Activated naive CD4-positive, alpha-beta T cell treated with anti-CD3 and anti-CD28 coated beads for 36 hours (primary cell): ENCODE data around the gene SV2C. TPM values are rescaled to one million over a fixed set of nuclear protein-coding genes. Genes with fewer than 3 reads are reported as not detected.
A peak's percentile ranks its signal among the peaks of the same experiment; 100 is the strongest.

ENCODE experiments used
- CTCF ChIA-PET: fragments of 350-600 bp; sonication (Branson Sonifier 250); formaldehyde crosslinking; loops from one replicate; lab custom pipeline; 2021; ENCODE audit warnings: antibody characterized with exemption; lab: Charles Lee
- DNase-seq: peaks from one replicate; pipeline ENCODE4 v3.0.0-alpha.2; 2020
- H3K27ac Mint-ChIP-seq: one replicate; pipeline ENCODE4 v1.8.0; 2021; ENCODE audit warnings: mild to moderate bottlenecking, mixed read lengths
- H3K27me3 Mint-ChIP-seq: one replicate; pipeline ENCODE4 v1.8.0; 2021; ENCODE audit warnings: low read depth, mixed read lengths
- H3K36me3 Mint-ChIP-seq: one replicate; pipeline ENCODE4 v1.8.0; 2021; ENCODE audit warnings: low read depth, mixed read lengths
- H3K4me1 Mint-ChIP-seq: one replicate; pipeline ENCODE4 v1.8.0; 2021; ENCODE audit warnings: low read depth, mixed read lengths
- H3K4me3 Mint-ChIP-seq: one replicate; pipeline ENCODE4 v1.8.0; 2021; ENCODE audit warnings: mild to moderate bottlenecking, moderate library complexity, mixed read lengths
- H3K9me3 Mint-ChIP-seq: one replicate; pipeline ENCODE4 v1.8.0; 2021; ENCODE audit warnings: mixed read lengths
- intact Hi-C: fragments of 100-400 bp; cut with micrococcal nuclease; formaldehyde crosslinking; loops from one replicate; pipeline ENCODE4 v1.15.1; 2023
- total RNA-seq, 2 experiments: library from RNA; stranded (reverse); gene quantifications; one replicate each; pipeline ENCODE4 v1.2.3, GENCODE V29; 2021

Gene SV2C
- total RNA-seq, 2 experiments from 2014 or later: not detected

GRCh38 chr5:76174101-76174500 lies 90.9 kb downstream of the SV2C start:
- intact Hi-C loops: loop anchor here (2.0 to 10.0 kb wide), 2 partner anchors 83 to 939 kb away; partner anchors contain the start of gene ANKRD31
- Mint-ChIP-seq H3K27me3 (no peaks in the 10 kb centered on the region), H3K4me1 (peaks cover 14% of the 10 kb centered on the region), H3K27ac (no peak overlapping the region), H3K9me3 (no peaks in the 10 kb centered on the region), H3K36me3 (no peaks in the 10 kb centered on the region), H3K4me3 (no peak overlapping the region)
- no peak for DNase-seq
- CTCF ChIA-PET: interaction anchor here (0.6 to 3.8 kb wide), 12 partner anchors 10 to 439 kb away, joined by 3 to 24 read pairs (median 5); no protein-coding TSS in a partner anchor

DNA sequence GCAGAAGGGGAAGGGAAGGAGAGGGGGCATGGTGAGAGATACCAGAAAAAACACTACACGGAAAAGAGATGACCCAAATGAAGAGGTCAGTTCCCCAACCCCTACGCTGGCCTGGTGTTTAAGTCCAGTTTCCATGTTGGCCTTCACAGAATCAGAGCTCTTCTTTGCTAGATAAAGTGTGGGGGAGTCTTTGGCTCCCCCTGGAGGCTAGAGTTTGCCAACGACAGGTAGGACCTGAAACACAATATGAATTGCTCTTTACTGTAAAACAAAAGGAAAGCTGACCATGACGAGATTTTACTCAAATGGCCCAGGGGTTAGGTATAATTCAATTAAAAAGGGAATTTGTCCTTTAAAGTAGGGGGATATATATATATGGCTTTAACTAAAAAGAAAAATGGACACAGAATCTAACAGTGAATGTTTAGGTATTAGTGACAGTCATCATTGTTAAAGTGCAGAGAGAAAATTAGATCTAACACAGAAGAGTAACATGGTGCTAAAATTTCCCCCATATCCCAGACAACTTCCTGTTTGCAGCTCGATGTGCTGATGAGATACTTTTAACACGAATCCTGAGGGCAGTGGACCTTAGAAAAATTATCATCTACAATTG lies 92.0 kb downstream of the SV2C start:
- peak; percentile 67 for DNase-seq
- Mint-ChIP-seq H3K4me3 (no peak overlapping the region), H3K27ac (no peak overlapping the region), H3K36me3 (no peaks in the 10 kb centered on the region), H3K4me1 (peaks cover 14% of the 10 kb centered on the region), H3K9me3 (no peaks in the 10 kb centered on the region), H3K27me3 (no peaks in the 10 kb centered on the region)
- CTCF ChIA-PET: interaction anchor here (0.5 to 3.8 kb wide), 30 partner anchors 8 to 440 kb away, joined by 3 to 24 read pairs (median 4); no protein-coding TSS in a partner anchor
- intact Hi-C loops: loop anchor here (1.0 to 10.0 kb wide), 6 partner anchors 82 to 1408 kb away; partner anchors contain the start of genes ANKRD31, GFM2 and NSA2

DNA sequence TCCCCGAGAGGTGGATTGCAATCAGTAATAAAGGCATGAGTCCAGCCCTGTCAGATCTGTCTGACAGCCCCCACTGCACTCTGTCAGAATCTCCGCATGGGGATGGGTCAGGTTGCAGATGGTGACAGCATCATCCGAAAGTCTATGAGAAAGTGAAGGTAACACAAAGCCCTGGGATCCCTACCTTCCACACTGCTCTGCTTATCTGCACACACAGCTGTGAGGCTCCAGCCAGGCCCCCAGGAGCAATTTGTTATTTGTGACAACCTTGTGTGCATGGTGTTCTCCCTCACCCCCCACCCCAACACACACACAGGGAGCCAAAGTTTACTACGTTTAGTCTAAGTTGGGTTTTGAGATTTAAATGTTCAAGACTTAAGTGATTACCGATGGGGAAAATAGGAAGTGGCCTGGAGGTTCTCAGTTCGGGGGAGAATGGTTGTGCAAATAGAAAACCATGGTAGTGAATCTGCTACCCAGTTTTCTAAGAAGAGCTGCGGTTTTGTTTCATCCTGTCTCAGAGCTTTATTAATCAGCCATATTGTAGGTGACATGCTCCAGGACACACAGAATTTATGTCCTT lies 92.7 kb downstream of the SV2C start:
- Mint-ChIP-seq H3K36me3 (no peaks in the 10 kb centered on the region), H3K4me3 (no peak overlapping the region), H3K9me3 (no peaks in the 10 kb centered on the region), H3K27me3 (no peaks in the 10 kb centered on the region), H3K4me1 (peaks cover 14% of the 10 kb centered on the region), H3K27ac (no peak overlapping the region)
- CTCF ChIA-PET: interaction anchor here (0.6 to 3.8 kb wide), 24 partner anchors 8 to 441 kb away, joined by 3 to 24 read pairs (median 4); no protein-coding TSS in a partner anchor
- intact Hi-C loops: loop anchor here (1.0 to 10.0 kb wide), 6 partner anchors 81 to 1409 kb away; partner anchors contain the start of genes ANKRD31, GFM2 and NSA2
- DNase-seq: no peak

DNA sequence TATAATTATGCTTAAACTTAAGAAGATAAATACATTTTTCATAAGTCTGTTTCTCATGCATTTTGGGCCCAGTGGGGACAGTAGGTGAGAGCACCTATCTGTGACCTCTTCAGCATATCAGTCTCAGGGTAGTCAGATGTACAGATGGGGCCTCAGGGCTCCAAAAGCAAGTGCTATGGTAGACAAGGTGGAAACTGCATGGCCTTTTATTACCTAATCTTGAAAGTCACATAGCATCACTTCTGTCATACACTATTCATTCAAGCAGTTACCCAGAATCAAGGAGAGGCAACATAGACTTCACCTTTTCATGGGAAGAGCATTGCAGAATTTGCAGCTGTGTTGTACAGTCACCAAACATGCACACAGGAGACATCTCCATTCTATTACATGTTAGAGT lies 94.8 kb downstream of the SV2C start:
- Mint-ChIP-seq H3K36me3 (no peaks in the 10 kb centered on the region), H3K9me3 (no peaks in the 10 kb centered on the region), H3K4me3 (no peak overlapping the region), H3K27ac (no peak overlapping the region), H3K27me3 (no peaks in the 10 kb centered on the region), H3K4me1 (peaks cover 14% of the 10 kb centered on the region)
- no peak for DNase-seq
- CTCF ChIA-PET: no interaction called here
- intact Hi-C loops: loop anchor here (5.0 to 10.0 kb wide), 2 partner anchors 943 to 1411 kb away; partner anchors contain the start of genes ANKRD31, GFM2 and NSA2

DNA sequence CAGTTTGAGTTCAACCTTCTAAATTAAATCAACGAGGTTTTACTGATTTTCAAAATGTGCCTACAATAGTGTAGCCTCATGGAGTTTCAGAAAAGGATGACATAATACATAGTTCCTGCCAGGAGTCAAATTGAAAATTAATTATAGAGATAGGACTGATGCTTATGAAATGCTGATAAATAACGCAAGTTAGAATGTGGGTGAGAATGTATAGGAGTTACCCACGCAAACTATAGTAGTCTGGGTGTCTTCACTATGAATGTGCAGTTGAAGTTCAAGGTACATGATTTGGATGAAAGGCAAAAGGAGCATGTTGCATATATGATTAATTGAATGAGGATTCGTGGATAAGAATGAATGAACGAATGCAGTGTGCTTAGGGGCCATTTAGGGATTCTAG lies 95.7 kb downstream of the SV2C start:
- no peaks in the 10 kb centered on the region for H3K36me3 Mint-ChIP-seq
- CTCF ChIA-PET: interaction anchor here (1.5 kb wide), 1 partner anchor 12 kb away, joined by 3 read pairs; no protein-coding TSS in a partner anchor
- peaks cover 14% of the 10 kb centered on the region for H3K4me1 Mint-ChIP-seq
- H3K27ac Mint-ChIP-seq: no peak overlapping the region
- no peaks in the 10 kb centered on the region for H3K27me3 Mint-ChIP-seq
- H3K9me3 Mint-ChIP-seq: no peaks in the 10 kb centered on the region
- no peak for DNase-seq
- H3K4me3 Mint-ChIP-seq: no peak overlapping the region
- intact Hi-C loops: loop anchor here (5.0 to 10.0 kb wide), 2 partner anchors 944 to 1412 kb away; partner anchors contain the start of genes ANKRD31, GFM2 and NSA2

GRCh38 chr5:76180814-76181805 lies 97.9 kb downstream of the SV2C start:
- peaks cover 4% of the 10 kb centered on the region for H3K4me1 Mint-ChIP-seq
- H3K27ac Mint-ChIP-seq: no peak overlapping the region
- intact Hi-C loops: no loop called here

DNA sequence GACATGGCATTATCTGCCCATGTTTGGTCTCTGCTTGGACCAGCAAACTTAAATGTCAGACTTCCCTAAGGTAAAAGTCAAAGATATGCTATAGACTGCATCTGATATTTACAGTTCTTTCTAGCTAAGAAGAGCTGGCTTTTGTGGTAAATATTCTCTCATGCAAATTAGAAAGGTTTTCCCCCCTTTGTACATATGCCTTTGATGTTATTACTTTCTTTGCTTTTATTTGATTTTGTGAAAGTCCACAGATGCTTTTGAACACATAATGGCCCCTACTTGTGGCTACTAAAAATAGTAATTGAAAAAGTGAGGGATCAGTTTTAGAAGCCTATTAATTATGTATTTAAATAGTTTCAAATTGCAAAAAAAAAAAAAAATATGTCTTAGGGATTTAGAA lies 104.2 kb downstream of the SV2C start:
- CTCF ChIA-PET: interaction anchor here (1.1 kb wide), 1 partner anchor 12 kb away, joined by 3 read pairs; no protein-coding TSS in a partner anchor
- no peak overlapping the region for H3K4me3 Mint-ChIP-seq
- no peak for DNase-seq
- no peaks in the 10 kb centered on the region for H3K36me3 Mint-ChIP-seq
- H3K4me1 Mint-ChIP-seq: no peaks in the 10 kb centered on the region
- H3K9me3 Mint-ChIP-seq: no peaks in the 10 kb centered on the region
- intact Hi-C loops: no loop called here
- no peak overlapping the region for H3K27ac Mint-ChIP-seq
- no peaks in the 10 kb centered on the region for H3K27me3 Mint-ChIP-seq

More at GRCh38 chr5:76180814-76181805, 97.9 kb downstream of the SV2C start:
- peak; percentile 11 for DNase-seq
- CTCF ChIA-PET: interaction anchor here (1.1 kb wide), 1 partner anchor 127 kb away, joined by 3 read pairs; no protein-coding TSS in a partner anchor
- no peaks in the 10 kb centered on the region for H3K36me3 Mint-ChIP-seq
- H3K9me3 Mint-ChIP-seq: no peaks in the 10 kb centered on the region
- no peaks in the 10 kb centered on the region for H3K27me3 Mint-ChIP-seq
- H3K4me3 Mint-ChIP-seq: no peak overlapping the region

DNA sequence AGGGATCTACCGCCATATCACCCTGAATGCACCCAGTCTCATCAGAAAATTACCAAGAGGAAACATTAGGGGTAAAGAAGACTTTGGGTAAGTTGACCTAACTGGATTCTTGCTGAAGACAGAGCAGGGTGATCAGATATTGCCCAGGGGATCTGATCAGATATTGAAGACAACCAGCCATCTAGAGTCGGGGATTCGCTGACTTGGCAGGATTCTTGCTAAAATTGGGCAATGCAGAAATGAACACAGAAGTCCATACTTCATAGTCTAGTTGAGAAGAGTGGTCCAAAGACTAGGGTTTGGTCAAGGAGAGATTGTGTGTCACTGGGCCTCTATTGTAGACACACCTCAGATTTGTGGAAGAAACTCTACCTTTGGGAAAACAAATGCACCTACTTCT lies 107.2 kb downstream of the SV2C start:
- H3K4me1 Mint-ChIP-seq: no peaks in the 10 kb centered on the region
- no peak for DNase-seq
- intact Hi-C loops: no loop called here
- H3K27ac Mint-ChIP-seq: no peak overlapping the region
- CTCF ChIA-PET: no interaction called here
- H3K36me3 Mint-ChIP-seq: no peaks in the 10 kb centered on the region
- H3K4me3 Mint-ChIP-seq: no peak overlapping the region
- H3K27me3 Mint-ChIP-seq: no peaks in the 10 kb centered on the region
- no peaks in the 10 kb centered on the region for H3K9me3 Mint-ChIP-seq

DNA sequence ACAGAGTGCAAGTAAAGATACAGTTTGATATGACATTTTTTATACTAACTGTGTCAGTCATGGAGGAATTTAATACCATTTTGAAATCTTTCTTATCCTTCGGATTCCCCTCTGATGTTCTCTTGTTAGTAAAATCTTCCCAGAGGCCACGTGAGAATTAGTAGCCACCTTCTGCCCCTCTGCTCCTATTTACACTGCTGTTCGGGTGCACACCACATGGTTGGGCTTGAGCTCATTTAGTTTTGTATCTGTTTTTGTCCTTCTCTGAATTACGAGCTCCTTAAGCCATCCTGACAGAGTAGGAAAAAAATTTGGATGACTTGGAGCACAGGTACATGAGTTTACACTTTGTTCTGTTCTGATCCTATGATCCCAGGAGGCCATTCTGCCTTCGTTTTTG lies 109.7 kb downstream of the SV2C start:
- DNase-seq: no peak
- CTCF ChIA-PET: no interaction called here
- Mint-ChIP-seq H3K4me1 (no peaks in the 10 kb centered on the region), H3K27ac (no peak overlapping the region), H3K4me3 (no peak overlapping the region), H3K9me3 (no peaks in the 10 kb centered on the region), H3K27me3 (peaks cover 2% of the 10 kb centered on the region), H3K36me3 (no peaks in the 10 kb centered on the region)
- intact Hi-C loops: no loop called here

DNA sequence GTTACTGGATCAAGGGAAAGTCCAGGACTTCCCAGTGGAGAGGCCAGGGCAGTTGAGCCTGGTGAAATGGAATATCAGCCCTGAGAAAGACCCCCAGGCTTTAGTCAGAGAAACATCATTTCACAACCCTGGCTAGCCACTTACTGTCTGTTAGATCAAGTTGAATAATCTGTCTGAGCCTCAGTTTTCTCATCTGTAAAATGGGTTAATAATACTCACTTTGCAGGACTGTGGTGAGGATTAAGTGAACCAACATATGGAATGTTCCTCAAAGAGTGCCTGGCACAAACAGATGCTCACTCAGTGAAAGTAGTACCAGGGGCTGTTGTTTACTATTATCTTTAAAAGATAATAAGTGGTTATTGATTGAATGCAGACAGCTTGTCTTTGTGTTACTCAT lies 110.5 kb downstream of the SV2C start:
- intact Hi-C loops: no loop called here
- Mint-ChIP-seq H3K9me3 (no peaks in the 10 kb centered on the region), H3K27ac (no peak overlapping the region), H3K4me3 (no peak overlapping the region), H3K36me3 (no peaks in the 10 kb centered on the region), H3K27me3 (peaks cover 2% of the 10 kb centered on the region), H3K4me1 (no peaks in the 10 kb centered on the region)
- DNase-seq: no peak
- CTCF ChIA-PET: no interaction called here

DNA sequence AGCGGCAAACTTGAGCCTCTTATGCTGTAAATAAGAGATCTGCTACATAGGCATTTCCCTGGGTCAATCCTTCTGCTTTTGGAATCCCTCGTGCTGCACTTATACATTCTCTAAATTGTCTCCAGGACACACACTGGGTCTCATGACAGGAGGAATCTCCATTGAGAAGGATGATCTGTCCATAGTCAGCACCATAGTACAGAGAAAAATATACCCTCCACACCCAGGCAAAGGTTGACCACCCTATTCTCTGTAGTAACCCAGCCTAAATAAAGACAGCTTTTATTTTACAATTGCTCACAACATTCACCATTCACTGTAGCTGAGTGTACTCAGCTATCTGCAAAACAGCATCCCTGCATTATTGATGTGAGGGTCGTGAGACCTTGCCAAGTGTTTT lies 111.2 kb downstream of the SV2C start:
- CTCF ChIA-PET: no interaction called here
- intact Hi-C loops: no loop called here
- H3K27ac Mint-ChIP-seq: no peak overlapping the region

More for the DNA sequence above, 111.2 kb downstream of the SV2C start:
- no peak overlapping the region for H3K4me3 Mint-ChIP-seq
- no peak for DNase-seq
- H3K4me1 Mint-ChIP-seq: peaks cover 2% of the 10 kb centered on the region
- H3K36me3 Mint-ChIP-seq: no peaks in the 10 kb centered on the region
- H3K9me3 Mint-ChIP-seq: no peaks in the 10 kb centered on the region
- peaks cover 2% of the 10 kb centered on the region for H3K27me3 Mint-ChIP-seq
